ENCODE measurements around the gene ASCC3. TPM values are rescaled to one million over a fixed set of nuclear protein-coding genes. Genes with fewer than 3 reads are reported as not detected.
A peak's percentile ranks its signal among the peaks of the same experiment; 100 is the strongest.

ASCC3 gene
- total RNA-seq, 1 donor from 2014 or later = 75.3 TPM

GRCh38 chr6:100673641-100674040, 207.5 kb downstream of the ASCC3 start:
- H3K27me3 ChIP-seq = no peaks in the 10 kb centered on the region
- TF ChIP-seq CTCF (IDR thresholded peaks at IDR 0.05) (no peak), EZH2phosphoT487 (IDR thresholded peaks at IDR 0.05) (no peak), EZH2 (IDR thresholded peaks at IDR 0.05) (no peak)
- H3F3A ChIP-seq (ENCODE audit: low read depth) = no peaks in the 10 kb centered on the region
- no peak overlapping the region for H2AFZ ChIP-seq (replicated peaks)
- Mint-ChIP-seq H3K4me1 (peaks cover 5% of the 10 kb centered on the region), H3K9me3 (no peaks in the 10 kb centered on the region), H3K27ac (no peak overlapping the region), H3K36me3 (no peaks in the 10 kb centered on the region), H3K4me3 (no peak overlapping the region), H3K27me3 (ENCODE audit: insufficient read depth, low read depth) (no peaks in the 10 kb centered on the region)
- H3K27ac ChIP-seq = no peak overlapping the region
- H3K4me3 ChIP-seq = no peak overlapping the region
- H3K4me1 ChIP-seq = peaks cover 12% of the 10 kb centered on the region
- H3K79me2 ChIP-seq (ENCODE audit: low read depth) = no peaks in the 10 kb centered on the region
- no peaks in the 10 kb centered on the region for H3K36me3 ChIP-seq
- no peaks in the 10 kb centered on the region for H4K20me1 ChIP-seq (ENCODE audit: low read depth)
- H3K9me3 ChIP-seq (ENCODE audit: low read depth) = no peaks in the 10 kb centered on the region
- peak; percentile 33 for DNase-seq (ENCODE audit: low spot score)
- no peak overlapping the region for H3K4me2 ChIP-seq
- no peak overlapping the region for H3K9ac ChIP-seq

- Mint-ChIP-seq H3K27me3 (ENCODE audit: insufficient read depth, low read depth) (no peaks in the 10 kb centered on the region), H3K9me3 (no peaks in the 10 kb centered on the region), H3K4me1 (peaks cover 5% of the 10 kb centered on the region), H3K4me3 (no peak overlapping the region), H3K36me3 (no peaks in the 10 kb centered on the region), H3K27ac (no peak overlapping the region)
- H3K79me2 ChIP-seq (ENCODE audit: low read depth) = no peaks in the 10 kb centered on the region
- H3K4me1 ChIP-seq = peaks cover 12% of the 10 kb centered on the region
- H2AFZ ChIP-seq (replicated peaks) = no peak overlapping the region
- H4K20me1 ChIP-seq (ENCODE audit: low read depth) = no peaks in the 10 kb centered on the region
- DNase-seq (ENCODE audit: low spot score) = no peak
- no peak for TF ChIP-seq CTCF (IDR thresholded peaks at IDR 0.05)
- no peak for TF ChIP-seq EZH2 (IDR thresholded peaks at IDR 0.05)
- TF ChIP-seq EZH2phosphoT487 (IDR thresholded peaks at IDR 0.05) = no peak
- H3K4me2 ChIP-seq = no peak overlapping the region
- H3F3A ChIP-seq (ENCODE audit: low read depth) = no peaks in the 10 kb centered on the region
- H3K9ac ChIP-seq = no peak overlapping the region
- H3K27ac ChIP-seq = no peak overlapping the region
- H3K36me3 ChIP-seq = no peaks in the 10 kb centered on the region
- no peaks in the 10 kb centered on the region for H3K27me3 ChIP-seq
- H3K9me3 ChIP-seq (ENCODE audit: low read depth) = no peaks in the 10 kb centered on the region
- H3K4me3 ChIP-seq = no peak overlapping the region
Observed at GRCh38 chr6:100671740-100672139, 209.4 kb downstream of the ASCC3 start.

- Histone ChIP-seq H3K36me3 (no peaks in the 10 kb centered on the region), H3K4me1 (peaks cover 12% of the 10 kb centered on the region), H4K20me1 (ENCODE audit: low read depth) (no peaks in the 10 kb centered on the region), H3K27me3 (no peaks in the 10 kb centered on the region), H3K79me2 (ENCODE audit: low read depth) (no peaks in the 10 kb centered on the region), H3F3A (ENCODE audit: low read depth) (no peaks in the 10 kb centered on the region), H3K9me3 (ENCODE audit: low read depth) (no peaks in the 10 kb centered on the region), H3K4me2 (no peak overlapping the region), H3K27ac (no peak overlapping the region), H2AFZ (replicated peaks) (no peak overlapping the region), H3K4me3 (no peak overlapping the region), H3K9ac (no peak overlapping the region)
- Mint-ChIP-seq H3K27ac (no peak overlapping the region), H3K36me3 (no peaks in the 10 kb centered on the region), H3K27me3 (ENCODE audit: insufficient read depth, low read depth) (no peaks in the 10 kb centered on the region), H3K9me3 (no peaks in the 10 kb centered on the region), H3K4me3 (no peak overlapping the region), H3K4me1 (peaks cover 5% of the 10 kb centered on the region)
- no peak for DNase-seq (ENCODE audit: low spot score)
- TF ChIP-seq CTCF (IDR thresholded peaks at IDR 0.05) (no peak), EZH2phosphoT487 (IDR thresholded peaks at IDR 0.05) (no peak), EZH2 (IDR thresholded peaks at IDR 0.05) (no peak)
Observed at GRCh38 chr6:100670056-100670455, 211.1 kb downstream of the ASCC3 start.

- no peak overlapping the region for H3K4me3 Mint-ChIP-seq
- Histone ChIP-seq H3K27me3 (no peaks in the 10 kb centered on the region), H3K9ac (no peak overlapping the region), H3K4me1 (no peaks in the 10 kb centered on the region), H3K4me2 (no peak overlapping the region), H3K79me2 (ENCODE audit: low read depth) (no peaks in the 10 kb centered on the region), H2AFZ (replicated peaks) (no peak overlapping the region), H3K27ac (no peak overlapping the region), H3K36me3 (no peaks in the 10 kb centered on the region), H3F3A (ENCODE audit: low read depth) (no peaks in the 10 kb centered on the region), H3K9me3 (ENCODE audit: low read depth) (no peaks in the 10 kb centered on the region), H4K20me1 (ENCODE audit: low read depth) (no peaks in the 10 kb centered on the region), H3K4me3 (no peak overlapping the region)
- no peaks in the 10 kb centered on the region for H3K9me3 Mint-ChIP-seq
- no peaks in the 10 kb centered on the region for H3K36me3 Mint-ChIP-seq
- H3K27ac Mint-ChIP-seq = no peak overlapping the region
- TF ChIP-seq CTCF (IDR thresholded peaks at IDR 0.05) (no peak), EZH2phosphoT487 (IDR thresholded peaks at IDR 0.05) (no peak), EZH2 (IDR thresholded peaks at IDR 0.05) (no peak)
- no peaks in the 10 kb centered on the region for H3K27me3 Mint-ChIP-seq (ENCODE audit: insufficient read depth, low read depth)
- H3K4me1 Mint-ChIP-seq = no peaks in the 10 kb centered on the region
- no peak for DNase-seq (ENCODE audit: low spot score)
Observed at GRCh38 chr6:100665041-100665380, 216.1 kb downstream of the ASCC3 start.

Data from neural progenitor cell (in vitro differentiated cells).